Psoas muscle (tissue), 8 donors: ENCODE results near the gene EXOC1L. TPM values are rescaled to one million over a fixed set of nuclear protein-coding genes. Genes with fewer than 3 reads are reported as not detected.

ENCODE experiments used
- ATAC-seq, 4 donors: fragments of 200-7000 bp; cut with Tn5 transposase; one replicate each; pipeline ENCODE4 v1.9.1; 2020; ENCODE audit warnings: moderate library complexity in 3 of 4, mild to moderate bottlenecking in 2 of 4
- DNase-seq, 2 donors: peaks; one replicate each; pipeline ENCODE4 v3.0.0-alpha.2; 2020
- H3K27ac ChIP-seq: fragments of 200-600 bp; one replicate; pipeline ENCODE4 v1.8.0; 2022
- H3K27me3 ChIP-seq, 3 donors: fragments of 200-600 bp in 1 of 3; one replicate each; pipeline versions ENCODE4 v1.6.1 to v1.8.0; 2013 to 2022; ENCODE audit warnings: low read length in 2 of 3, mild to moderate bottlenecking in 2 of 3, moderate library complexity in 1 of 3; ENCODE audit not compliant: insufficient read depth in 3 of 3
- H3K36me3 ChIP-seq, 2 donors: fragments of 200-600 bp in 1 of 2; one replicate each; pipeline versions ENCODE4 v1.6.1 to v1.8.0; 2013 to 2022; ENCODE audit warnings: low read depth in 1 of 2, mild to moderate bottlenecking in 1 of 2, moderate library complexity in 1 of 2; ENCODE audit not compliant: insufficient read depth in 1 of 2
- H3K4me1 ChIP-seq: fragments of 200-600 bp; one replicate; pipeline ENCODE4 v1.8.0; 2022
- H3K4me3 ChIP-seq: fragments of 200-600 bp; one replicate; pipeline ENCODE4 v1.8.0; 2022; ENCODE audit warnings: mild to moderate bottlenecking
- H3K9me3 ChIP-seq: fragments of 200-600 bp; one replicate; pipeline ENCODE4 v1.8.0; 2022
- CTCF ChIP-seq: fragments of 200-600 bp; IDR thresholded peaks from one replicate; pipeline ENCODE4 v1.8.0; 2022; ENCODE audit warnings: antibody characterized with exemption
- WGBS, 3 donors: extraction: QIAGEN DNeasy Blood & Tissue Kit; methylation state at CpG; one replicate each; pipeline versions ENCODE4 v1.1.6 to v1.1.7; 2013; 5-methylcytosine and 5-hydroxymethylcytosine counted together
- intact Hi-C, 2 donors: fragments of 100-400 bp; cut with DNase I; formaldehyde crosslinking; loops; one replicate each; pipeline versions ENCODE4 v1.11.0 to v1.14.2; 2022
- polyA plus RNA-seq, 3 donors: library from polyadenylated mRNA; stranded (reverse); fragments of 200-250 nt; gene quantifications; one replicate each; pipeline ENCODE4 v1.2.3, GENCODE V29; 2013
- total RNA-seq, 4 donors: library from RNA; stranded (reverse); fragmentation: NEBNext Ultra II Directional in 2 of 4; extraction: Animal tissue kit (Norgen Biotek cat#: 25700) in 2 of 4; gene quantifications; one replicate each; pipeline versions ENCODE4 v1.2.1 to v1.2.4, GENCODE V29; 2021 to 2023
- donor health status: healthy with polysubstance abuse.
- donor health status: DM: no; HTN: no; CAD: no; lungs with moderate emphysema.
- donor health status: Bipolar disorder and iron deficiency.
- donor health status: healthy.
- donor health status: DM: yes; HTN: yes; CAD: no.
- donor health status: DM: no; HTN: no; CAD: no.
- donor health status: DM: no; HTN: no; CAD: no.
- donor health status: DM: yes; HTN: yes; CAD: no.

EXOC1L gene
- total and polyA plus RNA-seq, 7 donors, result not detected

GRCh38 chr4:55849724-55850123, 30.1 kb downstream of the EXOC1L start:
- intact Hi-C loops, result loop anchor here (5.0 to 10.0 kb wide), 3 partner anchors 295 to 505 kb away; partner anchors contain the start of genes CLOCK (in 1 of the 2) and SRD5A3 (in 1 of the 2)
- peaks cover 11% of the 10 kb centered on the region for H3K4me1 ChIP-seq
- peaks cover 0 to 3% (median 0%) of the 10 kb centered on the region in 3 donors for H3K27me3 ChIP-seq
- DNase-seq (no peak), ATAC-seq (no peak)
- no peak overlapping the region for H3K27ac ChIP-seq
- no peak overlapping the region for H3K4me3 ChIP-seq
- no peaks in the 10 kb centered on the region for H3K36me3 ChIP-seq
- TF ChIP-seq CTCF, result no peak
- 67 to 72% (median 69%) methylated on average over 9 of the region's 9 CpGs for WGBS, 3 donors
- no peaks in the 10 kb centered on the region for H3K9me3 ChIP-seq

GRCh38 chr4:55851885-55852284, 32.3 kb downstream of the EXOC1L start:
- intact Hi-C loops, result loop anchor here (5.0 to 10.0 kb wide), 3 partner anchors 297 to 507 kb away; partner anchors contain the start of genes CLOCK (in 1 of the 2) and SRD5A3 (in 1 of the 2)
- WGBS, 3 donors, result 62 to 87% (median 79%) methylated on average over 6 of the region's 6 CpGs
- TF ChIP-seq CTCF, result no peak
- DNase-seq (no peak), ATAC-seq (no peak)
- Histone ChIP-seq H3K4me1 (peaks cover 20% of the 10 kb centered on the region), H3K27ac (no peak overlapping the region), H3K27me3 (peaks cover 0 to 3% (median 0%) of the 10 kb centered on the region in 3 donors), H3K36me3 (no peaks in the 10 kb centered on the region), H3K9me3 (no peaks in the 10 kb centered on the region), H3K4me3 (no peak overlapping the region)

GRCh38 chr4:55853484-55854046, 34.0 kb downstream of the EXOC1L start, which contains the start of gene EXOC1:
Gene EXOC1, plus strand, starts transcription at chr4:55853648. Its CDS starts 4,676 bp downstream, at chr4:55858324.
- whole genome bisulfite sequencing, 3 donors, result 0 to 1% (median 0%) methylated on average over 47 to 50 of the region's 50 CpGs
- H3K27me3 ChIP-seq, result peaks cover 0 to under 1% (median 0%) of the 10 kb centered on the region in 3 donors
- no peaks in the 10 kb centered on the region for H3K9me3 ChIP-seq
- peaks cover 20% of the 10 kb centered on the region for H3K4me1 ChIP-seq
- H3K36me3 ChIP-seq, result peaks cover 0 to 10% of the 10 kb centered on the region in 2 donors
- TF ChIP-seq CTCF, result no peak
- peak; percentile 99 for DNase-seq
- peak within 1 kb of the TSS; percentile 100 for H3K4me3 ChIP-seq
- peak; percentile 100 for ATAC-seq
- H3K27ac ChIP-seq, result peak within 1 kb of the TSS; percentile 94
- intact Hi-C loops, result loop anchor here (5.0 to 10.0 kb wide), 3 partner anchors 299 to 509 kb away; partner anchors contain the start of genes CLOCK (in 1 of the 2) and SRD5A3 (in 1 of the 2)

GRCh38 chr4:55854129-55854528, 34.5 kb downstream of the EXOC1L start:
- peaks cover 20% of the 10 kb centered on the region for H3K4me1 ChIP-seq
- intact Hi-C loops, result loop anchor here (5.0 to 10.0 kb wide), 3 partner anchors 299 to 509 kb away; partner anchors contain the start of genes CLOCK (in 1 of the 2) and SRD5A3 (in 1 of the 2)
- H3K27ac ChIP-seq, result peak overlapping the region; percentile 94
- no peak for TF ChIP-seq CTCF
- no peaks in the 10 kb centered on the region for H3K27me3 ChIP-seq
- WGBS, 3 donors, result 11 to 13% (median 13%) methylated on average over 7 of the region's 7 CpGs
- DNase-seq, result no peak
- peak in 3 of 4 donors; percentile 26 to 33 (median 29) for ATAC-seq
- H3K36me3 ChIP-seq, result peaks cover 0 to 16% of the 10 kb centered on the region in 2 donors
- H3K9me3 ChIP-seq, result no peaks in the 10 kb centered on the region
- H3K4me3 ChIP-seq, result peak overlapping the region; percentile 100
